Measurements from ENCODE around the gene TNFAIP1. TPM values are rescaled to one million over a fixed set of nuclear protein-coding genes. Genes with fewer than 3 reads are reported as not detected.

TNFAIP1 gene
- total RNA-seq, 1 experiment from 2014 or later = 33.4 TPM

DNA sequence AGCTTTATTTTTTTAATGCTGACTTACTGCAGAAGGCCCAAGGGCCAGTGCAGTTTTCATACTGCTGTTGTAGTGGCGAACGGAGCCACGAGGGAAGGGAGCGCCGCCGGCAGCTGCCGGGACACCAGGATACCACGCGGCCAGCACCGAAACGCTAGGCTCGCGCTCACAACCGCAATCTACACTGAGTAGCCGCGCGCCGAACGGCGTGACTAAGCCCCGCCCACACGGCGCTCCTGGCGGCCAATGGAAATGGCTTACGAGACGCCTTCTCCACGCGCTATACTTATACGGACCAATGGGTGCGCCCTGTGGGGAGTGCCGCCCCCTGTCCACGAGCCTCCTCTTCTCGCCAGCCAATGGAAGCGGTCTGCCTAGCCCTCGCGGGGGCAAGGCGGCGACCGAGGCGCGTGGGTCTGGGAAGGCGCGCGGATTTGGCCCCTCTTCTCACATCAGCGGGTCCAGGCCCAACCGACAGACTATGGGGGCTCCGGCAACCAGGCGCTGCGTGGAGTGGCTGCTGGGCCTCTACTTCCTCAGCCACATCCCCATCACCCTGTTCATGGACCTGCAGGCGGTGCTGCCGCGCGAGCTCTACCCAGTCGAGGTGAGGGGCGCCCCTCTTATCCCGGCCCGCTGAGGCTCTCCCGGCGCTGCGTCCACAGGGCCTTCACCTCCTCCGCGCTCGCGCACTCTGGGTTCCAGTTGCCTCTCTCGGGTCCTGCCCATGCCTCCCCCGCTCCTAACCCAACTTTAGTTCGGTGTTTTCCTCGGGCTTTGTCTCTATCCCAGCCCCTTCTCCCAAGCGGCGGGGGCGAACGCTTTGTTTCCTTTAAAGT, 16.6 kb upstream of the TNFAIP1 start, which contains the start of gene TMEM97 (continued):
- TF ChIP-seq EGR1 (IDR thresholded peaks at IDR 0.05; ENCODE audit: low read depth) = peak; percentile 61
- no peak for TF ChIP-seq EZH2phosphoT487 (IDR thresholded peaks at IDR 0.05; ENCODE audit: borderline replicate concordance)
- peak; percentile 29 for TF ChIP-seq POLR2A (IDR thresholded peaks at IDR 0.05; ENCODE audit: borderline replicate concordance, extremely low read depth, insufficient read depth, insufficient read length)
- TF ChIP-seq, protein P1, sequence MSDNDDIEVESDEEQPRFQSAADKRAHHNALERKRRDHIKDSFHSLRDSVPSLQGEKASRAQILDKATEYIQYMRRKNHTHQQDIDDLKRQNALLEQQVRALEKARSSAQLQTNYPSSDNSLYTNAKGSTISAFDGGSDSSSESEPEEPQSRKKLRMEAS (IDR thresholded peaks at IDR 0.05) = peak; percentile 95
- no peak for TF ChIP-seq EZH2 (IDR thresholded peaks at IDR 0.05)

DNA sequence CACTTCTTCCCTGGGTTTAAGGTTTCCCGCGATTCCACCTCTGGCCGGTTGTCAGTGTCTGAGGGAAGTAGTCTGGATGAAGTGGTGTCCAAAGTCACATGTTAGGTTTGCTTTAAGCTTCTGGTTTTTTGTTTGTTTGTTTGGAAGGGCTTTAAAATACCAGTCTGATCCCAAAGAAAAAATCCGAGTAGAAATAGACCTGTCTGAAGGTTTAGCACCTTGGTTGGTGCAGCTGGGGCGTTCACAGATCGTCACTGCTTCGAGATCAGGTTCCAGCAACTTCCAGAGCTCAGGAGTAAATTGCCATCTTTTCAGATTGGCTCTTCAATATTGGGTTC, 16.0 kb upstream of the TNFAIP1 start:
- H3K36me3 ChIP-seq (ENCODE audit: control insufficient read depth in 1 of 2, insufficient read depth in 2 of 2, low read length in 2 of 2) = peaks cover 0 to 6% of the 10 kb centered on the region in 2 experiments; a peak in 1 of 4 replicates
- POLR2A ChIA-PET = interaction anchor here (2.4 kb wide), 1 partner anchor 16 kb away, joined by 8 read pairs; the partner anchor contains the start of genes IFT20 and TNFAIP1
- no TSS peak for BruUV-seq (replicated peaks)
- DNase-seq (ENCODE audit: low read depth, low spot score) (no peak), ATAC-seq (no peak)
- RAD21 ChIA-PET (ENCODE audit: low non-redundant PET in 1 of 2, low total read pairs in 2 of 2, uncharacterized antibody in 2 of 2, unreplicated experiment in 2 of 2) = no interaction called here
- CTCF ChIA-PET = interaction anchor here (0.6 to 0.9 kb wide), 2 partner anchors 16 to 106 kb away, joined by 3 read pairs; partner anchors contain the start of genes IFT20 and TNFAIP1
- intact Hi-C loops (cut with micrococcal nuclease) = loop anchor here (1.0 to 10.0 kb wide), 2 partner anchors 16 to 55 kb away; partner anchors contain the start of genes IFT20, SARM1, TNFAIP1 and VTN
- peaks cover 55% of the 10 kb centered on the region for H3K79me2 ChIP-seq (ENCODE audit: insufficient read depth, low read length)
- H3K4me1 ChIP-seq (ENCODE audit: control insufficient read depth in 1 of 2, insufficient read depth in 2 of 2, low read length in 2 of 2) = peaks cover 12 to 26% of the 10 kb centered on the region in 2 experiments; a peak in 3 of 4 replicates
- no peaks in the 10 kb centered on the region for H3K9me2 ChIP-seq (ENCODE audit: insufficient read depth)
- no peaks in the 10 kb centered on the region for H3K9me3 ChIP-seq (ENCODE audit: control insufficient read depth in 1 of 2, insufficient read depth in 1 of 2, low read depth in 1 of 2, low read length in 2 of 2)
- peak overlapping the region; percentile 86 to 95 for H3K4me3 ChIP-seq (replicated peaks in 1 of 2; ENCODE audit: low read depth in 1 of 2, low read length in 2 of 2)
- H3K9ac ChIP-seq (ENCODE audit: low read length) = peak overlapping the region; percentile 91
- no peaks in the 10 kb centered on the region for H3K27me3 ChIP-seq (ENCODE audit: insufficient read depth, low read length)
- H4K20me1 ChIP-seq (ENCODE audit: insufficient read depth) = no peaks in the 10 kb centered on the region
- no peak overlapping the region for H2AFZ ChIP-seq (ENCODE audit: low read depth, low read length, poor library complexity, severe bottlenecking)
- peak overlapping the region; percentile 98 for H3K4me2 ChIP-seq (ENCODE audit: low read length)
- H3K27ac ChIP-seq (ENCODE audit: low read depth, low read length) = peak overlapping the region; percentile 71
- TF ChIP-seq, protein P2, sequence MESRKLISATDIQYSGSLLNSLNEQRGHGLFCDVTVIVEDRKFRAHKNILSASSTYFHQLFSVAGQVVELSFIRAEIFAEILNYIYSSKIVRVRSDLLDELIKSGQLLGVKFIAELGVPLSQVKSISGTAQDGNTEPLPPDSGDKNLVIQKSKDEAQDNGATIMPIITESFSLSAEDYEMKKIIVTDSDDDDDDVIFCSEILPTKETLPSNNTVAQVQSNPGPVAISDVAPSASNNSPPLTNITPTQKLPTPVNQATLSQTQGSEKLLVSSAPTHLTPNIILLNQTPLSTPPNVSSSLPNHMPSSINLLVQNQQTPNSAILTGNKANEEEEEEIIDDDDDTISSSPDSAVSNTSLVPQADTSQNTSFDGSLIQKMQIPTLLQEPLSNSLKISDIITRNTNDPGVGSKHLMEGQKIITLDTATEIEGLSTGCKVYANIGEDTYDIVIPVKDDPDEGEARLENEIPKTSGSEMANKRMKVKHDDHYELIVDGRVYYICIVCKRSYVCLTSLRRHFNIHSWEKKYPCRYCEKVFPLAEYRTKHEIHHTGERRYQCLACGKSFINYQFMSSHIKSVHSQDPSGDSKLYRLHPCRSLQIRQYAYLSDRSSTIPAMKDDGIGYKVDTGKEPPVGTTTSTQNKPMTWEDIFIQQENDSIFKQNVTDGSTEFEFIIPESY (IDR thresholded peaks at IDR 0.05; ENCODE audit: extremely low read depth, insufficient replicate concordance, low read length) = no peak
- TF ChIP-seq ELF1 (IDR thresholded peaks at IDR 0.05; ENCODE audit: borderline replicate concordance, low read depth) (no peak), SP1 (IDR thresholded peaks at IDR 0.05; ENCODE audit: low read depth) (no peak), TCF7L2 (IDR thresholded peaks at IDR 0.05; ENCODE audit: borderline replicate concordance, extremely low read depth, insufficient read depth, insufficient read length) (no peak), RAD21 (IDR thresholded peaks at IDR 0.05; ENCODE audit: low read depth) (no peak), POLR2AphosphoS5 (IDR thresholded peaks at IDR 0.05; ENCODE audit: low read depth, low read length) (no peak), SIN3A (IDR thresholded peaks at IDR 0.05; ENCODE audit: low read depth) (no peak), POLR2A (IDR thresholded peaks at IDR 0.05; ENCODE audit: borderline replicate concordance, extremely low read depth, insufficient read depth, insufficient read length) (no peak), YY1 (IDR thresholded peaks at IDR 0.05; ENCODE audit: extremely low read depth, insufficient replicate concordance, low read depth, low read length) (no peak), SRF (IDR thresholded peaks at IDR 0.05; ENCODE audit: low read depth) (no peak), EZH2phosphoT487 (IDR thresholded peaks at IDR 0.05; ENCODE audit: borderline replicate concordance) (no peak), ZFX (IDR thresholded peaks at IDR 0.05) (no peak), CEBPB (IDR thresholded peaks at IDR 0.05; ENCODE audit: low read depth) (no peak)
- TF ChIP-seq, protein P3, sequence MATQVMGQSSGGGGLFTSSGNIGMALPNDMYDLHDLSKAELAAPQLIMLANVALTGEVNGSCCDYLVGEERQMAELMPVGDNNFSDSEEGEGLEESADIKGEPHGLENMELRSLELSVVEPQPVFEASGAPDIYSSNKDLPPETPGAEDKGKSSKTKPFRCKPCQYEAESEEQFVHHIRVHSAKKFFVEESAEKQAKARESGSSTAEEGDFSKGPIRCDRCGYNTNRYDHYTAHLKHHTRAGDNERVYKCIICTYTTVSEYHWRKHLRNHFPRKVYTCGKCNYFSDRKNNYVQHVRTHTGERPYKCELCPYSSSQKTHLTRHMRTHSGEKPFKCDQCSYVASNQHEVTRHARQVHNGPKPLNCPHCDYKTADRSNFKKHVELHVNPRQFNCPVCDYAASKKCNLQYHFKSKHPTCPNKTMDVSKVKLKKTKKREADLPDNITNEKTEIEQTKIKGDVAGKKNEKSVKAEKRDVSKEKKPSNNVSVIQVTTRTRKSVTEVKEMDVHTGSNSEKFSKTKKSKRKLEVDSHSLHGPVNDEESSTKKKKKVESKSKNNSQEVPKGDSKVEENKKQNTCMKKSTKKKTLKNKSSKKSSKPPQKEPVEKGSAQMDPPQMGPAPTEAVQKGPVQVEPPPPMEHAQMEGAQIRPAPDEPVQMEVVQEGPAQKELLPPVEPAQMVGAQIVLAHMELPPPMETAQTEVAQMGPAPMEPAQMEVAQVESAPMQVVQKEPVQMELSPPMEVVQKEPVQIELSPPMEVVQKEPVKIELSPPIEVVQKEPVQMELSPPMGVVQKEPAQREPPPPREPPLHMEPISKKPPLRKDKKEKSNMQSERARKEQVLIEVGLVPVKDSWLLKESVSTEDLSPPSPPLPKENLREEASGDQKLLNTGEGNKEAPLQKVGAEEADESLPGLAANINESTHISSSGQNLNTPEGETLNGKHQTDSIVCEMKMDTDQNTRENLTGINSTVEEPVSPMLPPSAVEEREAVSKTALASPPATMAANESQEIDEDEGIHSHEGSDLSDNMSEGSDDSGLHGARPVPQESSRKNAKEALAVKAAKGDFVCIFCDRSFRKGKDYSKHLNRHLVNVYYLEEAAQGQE (IDR thresholded peaks at IDR 0.05; ENCODE audit: low read depth) = no peak
- TF ChIP-seq, protein P1 (IDR thresholded peaks at IDR 0.05) = no peak

Data from HCT116 (cell line).